Caco-2 (cell line): ENCODE measurements around the gene SLIT3. TPM values are rescaled to one million over a fixed set of nuclear protein-coding genes. Genes with fewer than 3 reads are reported as not detected.

Source experiments
- BruUV-seq: library from RNA; stranded (reverse); fragments of 400-500 nt; replicated peaks from 2 replicates; lab custom pipeline; 2021; lab: Mats Ljungman, UMichigan
- CTCF ChIA-PET: fragments of 300-600 bp; sonication (Branson Sonifier 250); formaldehyde crosslinking; loops from one replicate; lab custom pipeline; 2022; ENCODE audit warnings: antibody characterized with exemption; lab: Charles Lee
- POLR2A ChIA-PET: fragments of 300-600 bp; sonication (Branson Sonifier 250); formaldehyde crosslinking; loops from one replicate; lab custom pipeline; 2022; ENCODE audit warnings: antibody characterized with exemption; lab: Charles Lee
- DNase-seq, 2 experiments: peaks; one replicate each; pipeline versions ENCODE4 v3.0.0 to v3.0.0-alpha.2; 2020 to 2022
- H3K27me3 ChIP-seq: replicated peaks from 2 replicates; pipeline ENCODE4 v1.6.0; 2011; ENCODE audit warnings: low read length; ENCODE audit not compliant: control insufficient read depth, insufficient read depth
- H3K36me3 ChIP-seq: 2 replicates; pipeline ENCODE4 v1.5.1; 2011; ENCODE audit warnings: low read length; ENCODE audit not compliant: control insufficient read depth, insufficient read depth
- H3K4me1 ChIP-seq: fragments of 250-450 bp; sonication (Bioruptor Pico); 2 replicates; pipeline ENCODE4 v1.5.1; 2020; ENCODE audit warnings: mild to moderate bottlenecking
- H3K4me3 ChIP-seq: 2 replicates; pipeline ENCODE4 v1.5.1; 2011; ENCODE audit warnings: low read depth, mild to moderate bottlenecking, control low read depth, low read length
- H3K9me3 ChIP-seq: fragments of 250-450 bp; sonication (Bioruptor Pico); 2 replicates; pipeline ENCODE4 v1.5.1; 2020; ENCODE audit warnings: mild to moderate bottlenecking, moderate library complexity
- H3K27ac Mint-ChIP-seq: one replicate; pipeline ENCODE4 v1.8.0; 2022; ENCODE audit warnings: mixed read lengths; ENCODE audit not compliant: unreplicated experiment
- H3K27me3 Mint-ChIP-seq: one replicate; pipeline ENCODE4 v1.8.0; 2022; ENCODE audit warnings: mixed read lengths; ENCODE audit not compliant: insufficient read depth, unreplicated experiment
- H3K36me3 Mint-ChIP-seq: one replicate; pipeline ENCODE4 v1.8.0; 2022; ENCODE audit warnings: mild to moderate bottlenecking, mixed read lengths; ENCODE audit not compliant: insufficient read depth, unreplicated experiment
- H3K4me1 Mint-ChIP-seq: one replicate; pipeline ENCODE4 v1.8.0; 2022; ENCODE audit warnings: low read depth, mixed read lengths; ENCODE audit not compliant: unreplicated experiment
- H3K4me3 Mint-ChIP-seq: one replicate; pipeline ENCODE4 v1.8.0; 2022; ENCODE audit warnings: mild to moderate bottlenecking, moderate library complexity, mixed read lengths; ENCODE audit not compliant: unreplicated experiment
- H3K9me3 Mint-ChIP-seq: one replicate; pipeline ENCODE4 v1.8.0; 2022; ENCODE audit warnings: mixed read lengths; ENCODE audit not compliant: unreplicated experiment
- intact Hi-C: fragments of 100-400 bp; cut with micrococcal nuclease; formaldehyde crosslinking; loops from one replicate; pipeline ENCODE4 v1.10.0; 2022; ENCODE audit not compliant: unreplicated experiment
- total RNA-seq: library from RNA; stranded (reverse); gene quantifications from 2 replicates; pipeline ENCODE4 v1.2.3, GENCODE V29; 2022
- TF ChIP-seq, protein P1 (sequence below), 2 experiments: fragments of 200-600 bp in 1 of 2; IDR thresholded peaks; 1 replicate in 1 of 2; 2 replicates in 1 of 2; pipeline versions ENCODE4 v1.5.1 to v1.8.0; 2011 to 2022; ENCODE audit warnings: antibody characterized with exemption in 1 of 2, control low read depth in 1 of 2, inconsistent platforms in 1 of 2, low read depth in 1 of 2, low read length in 1 of 2, mild to moderate bottlenecking in 1 of 2, moderate library complexity in 1 of 2; ENCODE audit not compliant: insufficient read depth in 1 of 2, severe bottlenecking in 1 of 2, unreplicated experiment in 1 of 2

Gene SLIT3
- total RNA-seq, 1 experiment from 2014 or later: 2.1 TPM

DNA sequence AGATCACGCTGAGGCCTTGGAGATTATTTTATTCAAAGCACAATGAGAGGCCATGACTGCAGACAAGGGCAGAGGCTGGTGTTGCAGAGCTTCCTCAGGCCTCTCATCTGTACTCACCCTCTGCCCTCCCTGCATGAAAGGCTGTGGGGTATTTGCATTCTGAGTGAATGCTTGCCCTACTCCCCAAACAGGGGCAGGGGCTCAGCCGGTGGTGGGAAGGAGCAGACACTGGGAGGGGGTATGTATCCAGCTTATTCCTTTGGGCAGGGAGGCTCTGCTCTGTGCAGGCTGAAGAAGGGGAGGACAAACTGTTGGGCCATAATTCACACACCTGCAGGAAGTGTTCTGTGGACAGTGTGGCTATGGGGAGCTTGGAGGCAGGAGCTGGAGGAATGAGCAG is 573.4 kb downstream of the SLIT3 start:
- no TSS peak for BruUV-seq
- Mint-ChIP-seq H3K9me3 (peaks cover 20% of the 10 kb centered on the region), H3K4me3 (no peak overlapping the region), H3K4me1 (no peaks in the 10 kb centered on the region), H3K36me3 (no peaks in the 10 kb centered on the region), H3K27ac (no peak overlapping the region), H3K27me3 (peaks cover 7% of the 10 kb centered on the region)
- no peak for DNase-seq
- no peaks in the 10 kb centered on the region for H3K36me3 ChIP-seq
- intact Hi-C loops: no loop called here
- ChIA-PET POLR2A (no interaction called here), CTCF (no interaction called here)
- no peaks in the 10 kb centered on the region for H3K4me1 ChIP-seq
- no peaks in the 10 kb centered on the region for H3K27me3 ChIP-seq
- TF ChIP-seq, protein P1, sequence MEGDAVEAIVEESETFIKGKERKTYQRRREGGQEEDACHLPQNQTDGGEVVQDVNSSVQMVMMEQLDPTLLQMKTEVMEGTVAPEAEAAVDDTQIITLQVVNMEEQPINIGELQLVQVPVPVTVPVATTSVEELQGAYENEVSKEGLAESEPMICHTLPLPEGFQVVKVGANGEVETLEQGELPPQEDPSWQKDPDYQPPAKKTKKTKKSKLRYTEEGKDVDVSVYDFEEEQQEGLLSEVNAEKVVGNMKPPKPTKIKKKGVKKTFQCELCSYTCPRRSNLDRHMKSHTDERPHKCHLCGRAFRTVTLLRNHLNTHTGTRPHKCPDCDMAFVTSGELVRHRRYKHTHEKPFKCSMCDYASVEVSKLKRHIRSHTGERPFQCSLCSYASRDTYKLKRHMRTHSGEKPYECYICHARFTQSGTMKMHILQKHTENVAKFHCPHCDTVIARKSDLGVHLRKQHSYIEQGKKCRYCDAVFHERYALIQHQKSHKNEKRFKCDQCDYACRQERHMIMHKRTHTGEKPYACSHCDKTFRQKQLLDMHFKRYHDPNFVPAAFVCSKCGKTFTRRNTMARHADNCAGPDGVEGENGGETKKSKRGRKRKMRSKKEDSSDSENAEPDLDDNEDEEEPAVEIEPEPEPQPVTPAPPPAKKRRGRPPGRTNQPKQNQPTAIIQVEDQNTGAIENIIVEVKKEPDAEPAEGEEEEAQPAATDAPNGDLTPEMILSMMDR (IDR thresholded peaks at IDR 0.05; ENCODE audit: insufficient read depth in 1 of 2, low read depth in 1 of 2, low read length in 1 of 2, severe bottlenecking in 1 of 2, unreplicated experiment in 1 of 2): no peak
- no peak overlapping the region for H3K4me3 ChIP-seq
- no peaks in the 10 kb centered on the region; the same call in 1 of the 2 replicates for H3K9me3 ChIP-seq

DNA sequence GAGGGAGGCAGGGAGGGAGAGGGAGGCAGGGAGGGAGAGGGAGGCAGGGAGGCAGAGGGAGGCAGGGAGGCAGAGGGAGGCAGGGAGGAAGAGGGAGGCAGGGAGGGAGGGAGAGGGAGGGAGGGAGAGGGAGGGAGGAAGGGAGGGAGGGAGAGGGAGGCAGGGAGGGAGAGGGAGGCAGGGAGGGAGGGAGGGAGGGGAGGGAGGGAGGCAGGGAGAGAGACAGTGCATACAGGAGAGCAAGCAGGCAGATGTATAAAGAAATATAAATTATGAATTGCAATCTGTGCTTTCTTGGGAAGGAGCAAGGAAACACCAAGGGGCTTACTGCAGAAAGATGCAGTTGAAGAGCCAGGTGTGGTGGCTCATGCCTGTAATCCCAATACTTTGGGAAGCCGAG is 574.6 kb downstream of the SLIT3 start:
- Histone ChIP-seq H3K4me1 (no peaks in the 10 kb centered on the region), H3K4me3 (no peak overlapping the region), H3K36me3 (no peaks in the 10 kb centered on the region), H3K9me3 (no peaks in the 10 kb centered on the region; the same call in 1 of the 2 replicates), H3K27me3 (no peaks in the 10 kb centered on the region)
- no peak for DNase-seq
- no peak overlapping the region for H3K27ac Mint-ChIP-seq
- TF ChIP-seq, protein P1 (IDR thresholded peaks at IDR 0.05; ENCODE audit: insufficient read depth in 1 of 2, low read depth in 1 of 2, low read length in 1 of 2, severe bottlenecking in 1 of 2, unreplicated experiment in 1 of 2): no peak
- ChIA-PET POLR2A (no interaction called here), CTCF (no interaction called here)
- no peaks in the 10 kb centered on the region for H3K36me3 Mint-ChIP-seq
- H3K9me3 Mint-ChIP-seq: peaks cover 20% of the 10 kb centered on the region
- intact Hi-C loops: no loop called here
- H3K4me3 Mint-ChIP-seq: no peak overlapping the region
- H3K27me3 Mint-ChIP-seq: peaks cover 7% of the 10 kb centered on the region
- no peaks in the 10 kb centered on the region for H3K4me1 Mint-ChIP-seq
- BruUV-seq: no TSS peak

DNA sequence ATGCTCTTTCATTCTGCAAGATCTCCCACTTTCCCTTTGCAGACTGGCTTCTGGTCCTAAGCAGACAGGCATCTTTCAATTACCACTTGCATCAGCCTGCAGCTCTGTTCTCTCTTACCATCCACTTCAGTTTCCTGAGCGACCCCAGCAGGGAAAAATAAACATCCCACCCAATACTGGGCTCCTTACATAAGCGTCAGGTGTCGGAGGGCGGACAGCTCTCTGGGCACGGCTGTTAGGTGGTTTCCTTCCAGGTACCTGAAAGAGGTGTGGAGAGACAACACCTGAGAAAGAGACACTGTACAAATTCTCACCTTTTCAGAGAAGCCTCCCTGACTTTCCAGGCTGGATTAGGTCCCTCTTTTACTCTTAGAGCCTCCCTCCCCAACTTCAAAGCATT is 576.7 kb downstream of the SLIT3 start:
- intact Hi-C loops: no loop called here
- H3K4me3 Mint-ChIP-seq: no peak overlapping the region
- H3K27me3 Mint-ChIP-seq: no peaks in the 10 kb centered on the region
- Histone ChIP-seq H3K9me3 (no peaks in the 10 kb centered on the region; the same call in 1 of the 2 replicates), H3K36me3 (no peaks in the 10 kb centered on the region), H3K4me3 (no peak overlapping the region), H3K27me3 (no peaks in the 10 kb centered on the region), H3K4me1 (no peaks in the 10 kb centered on the region)
- no peaks in the 10 kb centered on the region for H3K4me1 Mint-ChIP-seq
- peaks cover 4% of the 10 kb centered on the region for H3K9me3 Mint-ChIP-seq
- no TSS peak for BruUV-seq
- TF ChIP-seq, protein P1 (IDR thresholded peaks at IDR 0.05; ENCODE audit: insufficient read depth in 1 of 2, low read depth in 1 of 2, low read length in 1 of 2, severe bottlenecking in 1 of 2, unreplicated experiment in 1 of 2): no peak
- DNase-seq: no peak
- no peak overlapping the region for H3K27ac Mint-ChIP-seq
- no peaks in the 10 kb centered on the region for H3K36me3 Mint-ChIP-seq
- POLR2A ChIA-PET: no interaction called here
- CTCF ChIA-PET: no interaction called here
